GM12878 (cell line): ENCODE measurements around the gene PPP2R3A.

ENCODE experiments used
- EED ChIP-seq: sonication (generic); IDR thresholded peaks from 2 replicates; pipeline ENCODE4 v1.6.1; 2016; ENCODE audit warnings: antibody characterized with exemption, low read depth
- EP300 ChIP-seq, 2 experiments: fragments of 150-350 bp in 1 of 2; IDR thresholded peaks; 2 replicates each; pipeline ENCODE4 v1.6.1; 2011 to 2012; ENCODE audit warnings: low read depth in 2 of 2, low read length in 2 of 2, borderline replicate concordance in 1 of 2, improper control_type of control experiment in 1 of 2, inconsistent platforms in 1 of 2; ENCODE audit not compliant: control insufficient read depth in 1 of 2
- EZH2 ChIP-seq: IDR thresholded peaks from 2 replicates; pipeline ENCODE4 v1.6.1; 2012; ENCODE audit warnings: low read depth, mild to moderate bottlenecking, control low read depth, inconsistent platforms, low read length, borderline replicate concordance; ENCODE audit not compliant: control insufficient read depth
- NBN ChIP-seq: fragments of 450-650 bp; IDR thresholded peaks from 2 replicates; pipeline ENCODE4 v1.6.1; 2016
- RAD21 ChIP-seq: IDR thresholded peaks from 2 replicates; pipeline ENCODE4 v1.6.1; 2011; ENCODE audit warnings: mild to moderate bottlenecking, low read depth, low read length, moderate library complexity; ENCODE audit not compliant: insufficient read depth
- TCF3 ChIP-seq: IDR thresholded peaks from 2 replicates; pipeline ENCODE4 v1.6.1; 2012; ENCODE audit warnings: low read depth, mild to moderate bottlenecking, low read length, borderline replicate concordance; ENCODE audit not compliant: insufficient read depth
- ZNF384 ChIP-seq: IDR thresholded peaks from 2 replicates; pipeline ENCODE4 v1.6.1; 2012; ENCODE audit warnings: low read depth, mild to moderate bottlenecking, low read length, improper control_type of control experiment, borderline replicate concordance
- TF ChIP-seq, protein P1 (sequence below): fragments of 450-650 bp; IDR thresholded peaks from 2 replicates; pipeline ENCODE4 v1.6.1; 2017; ENCODE audit warnings: mild to moderate bottlenecking
- TF ChIP-seq, protein P2 (sequence below): IDR thresholded peaks from 2 replicates; pipeline ENCODE4 v1.6.1; 2012; ENCODE audit warnings: mild to moderate bottlenecking, low read depth, low read length
- TF ChIP-seq, protein P3 (sequence below), 3 experiments: IDR thresholded peaks in 2 of 3; conservative IDR thresholded peaks in 1 of 3; 2 replicates each; pipeline ENCODE4 v1.5.1; 2011; ENCODE audit warnings: low read depth in 3 of 3, low read length in 3 of 3, mild to moderate bottlenecking in 3 of 3, control low read depth in 2 of 3, moderate library complexity in 2 of 3, inconsistent platforms in 1 of 3, mixed read lengths in 1 of 3; ENCODE audit not compliant: control insufficient read depth in 2 of 3, insufficient read depth in 1 of 3; ENCODE audit errors: extremely low read depth in 1 of 3
- TF ChIP-seq, protein P4 (sequence below): fragments of 450-650 bp; IDR thresholded peaks from 2 replicates; pipeline ENCODE4 v1.6.1; 2016; ENCODE audit warnings: mild to moderate bottlenecking, moderate library complexity, borderline replicate concordance
- TF ChIP-seq, protein P5 (sequence below): fragments of 450-650 bp; IDR thresholded peaks from 2 replicates; pipeline ENCODE4 v1.6.1; 2016; ENCODE audit warnings: mild to moderate bottlenecking
- TF ChIP-seq, protein P6 (sequence below): IDR thresholded peaks from 2 replicates; pipeline ENCODE4 v1.6.1; 2011; ENCODE audit warnings: borderline replicate concordance, low read depth, mild to moderate bottlenecking, moderate library complexity, mixed read lengths, low read length; ENCODE audit not compliant: insufficient read depth; ENCODE audit errors: extremely low read length

DNA sequence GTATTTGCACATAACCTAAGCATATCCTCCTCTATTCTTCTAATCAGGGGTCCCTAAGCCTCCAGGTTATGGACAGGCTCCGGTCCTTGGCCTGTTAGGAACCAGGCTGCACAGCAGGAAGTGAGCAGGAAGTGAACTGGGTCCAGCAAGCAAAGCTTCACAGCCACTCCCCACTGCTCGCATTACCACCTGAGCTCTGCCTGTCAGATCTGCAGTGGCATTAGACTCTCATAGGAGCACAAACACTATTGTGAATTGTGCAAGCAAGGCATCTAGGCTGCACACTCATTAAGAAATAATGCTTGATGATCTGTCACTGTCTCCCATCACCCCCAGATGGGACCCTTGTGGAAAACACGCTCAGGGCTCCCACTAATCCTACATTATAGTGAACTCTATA lies 220.8 kb downstream of the PPP2R3A start:
- TF ChIP-seq, protein P1, sequence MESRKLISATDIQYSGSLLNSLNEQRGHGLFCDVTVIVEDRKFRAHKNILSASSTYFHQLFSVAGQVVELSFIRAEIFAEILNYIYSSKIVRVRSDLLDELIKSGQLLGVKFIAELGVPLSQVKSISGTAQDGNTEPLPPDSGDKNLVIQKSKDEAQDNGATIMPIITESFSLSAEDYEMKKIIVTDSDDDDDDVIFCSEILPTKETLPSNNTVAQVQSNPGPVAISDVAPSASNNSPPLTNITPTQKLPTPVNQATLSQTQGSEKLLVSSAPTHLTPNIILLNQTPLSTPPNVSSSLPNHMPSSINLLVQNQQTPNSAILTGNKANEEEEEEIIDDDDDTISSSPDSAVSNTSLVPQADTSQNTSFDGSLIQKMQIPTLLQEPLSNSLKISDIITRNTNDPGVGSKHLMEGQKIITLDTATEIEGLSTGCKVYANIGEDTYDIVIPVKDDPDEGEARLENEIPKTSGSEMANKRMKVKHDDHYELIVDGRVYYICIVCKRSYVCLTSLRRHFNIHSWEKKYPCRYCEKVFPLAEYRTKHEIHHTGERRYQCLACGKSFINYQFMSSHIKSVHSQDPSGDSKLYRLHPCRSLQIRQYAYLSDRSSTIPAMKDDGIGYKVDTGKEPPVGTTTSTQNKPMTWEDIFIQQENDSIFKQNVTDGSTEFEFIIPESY, result no peak
- TF ChIP-seq NBN, result no peak
- no peak for TF ChIP-seq RAD21
- TF ChIP-seq EZH2, result no peak
- TF ChIP-seq, protein P2, sequence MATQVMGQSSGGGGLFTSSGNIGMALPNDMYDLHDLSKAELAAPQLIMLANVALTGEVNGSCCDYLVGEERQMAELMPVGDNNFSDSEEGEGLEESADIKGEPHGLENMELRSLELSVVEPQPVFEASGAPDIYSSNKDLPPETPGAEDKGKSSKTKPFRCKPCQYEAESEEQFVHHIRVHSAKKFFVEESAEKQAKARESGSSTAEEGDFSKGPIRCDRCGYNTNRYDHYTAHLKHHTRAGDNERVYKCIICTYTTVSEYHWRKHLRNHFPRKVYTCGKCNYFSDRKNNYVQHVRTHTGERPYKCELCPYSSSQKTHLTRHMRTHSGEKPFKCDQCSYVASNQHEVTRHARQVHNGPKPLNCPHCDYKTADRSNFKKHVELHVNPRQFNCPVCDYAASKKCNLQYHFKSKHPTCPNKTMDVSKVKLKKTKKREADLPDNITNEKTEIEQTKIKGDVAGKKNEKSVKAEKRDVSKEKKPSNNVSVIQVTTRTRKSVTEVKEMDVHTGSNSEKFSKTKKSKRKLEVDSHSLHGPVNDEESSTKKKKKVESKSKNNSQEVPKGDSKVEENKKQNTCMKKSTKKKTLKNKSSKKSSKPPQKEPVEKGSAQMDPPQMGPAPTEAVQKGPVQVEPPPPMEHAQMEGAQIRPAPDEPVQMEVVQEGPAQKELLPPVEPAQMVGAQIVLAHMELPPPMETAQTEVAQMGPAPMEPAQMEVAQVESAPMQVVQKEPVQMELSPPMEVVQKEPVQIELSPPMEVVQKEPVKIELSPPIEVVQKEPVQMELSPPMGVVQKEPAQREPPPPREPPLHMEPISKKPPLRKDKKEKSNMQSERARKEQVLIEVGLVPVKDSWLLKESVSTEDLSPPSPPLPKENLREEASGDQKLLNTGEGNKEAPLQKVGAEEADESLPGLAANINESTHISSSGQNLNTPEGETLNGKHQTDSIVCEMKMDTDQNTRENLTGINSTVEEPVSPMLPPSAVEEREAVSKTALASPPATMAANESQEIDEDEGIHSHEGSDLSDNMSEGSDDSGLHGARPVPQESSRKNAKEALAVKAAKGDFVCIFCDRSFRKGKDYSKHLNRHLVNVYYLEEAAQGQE, result no peak
- no peak for TF ChIP-seq TCF3
- TF ChIP-seq, protein P3, sequence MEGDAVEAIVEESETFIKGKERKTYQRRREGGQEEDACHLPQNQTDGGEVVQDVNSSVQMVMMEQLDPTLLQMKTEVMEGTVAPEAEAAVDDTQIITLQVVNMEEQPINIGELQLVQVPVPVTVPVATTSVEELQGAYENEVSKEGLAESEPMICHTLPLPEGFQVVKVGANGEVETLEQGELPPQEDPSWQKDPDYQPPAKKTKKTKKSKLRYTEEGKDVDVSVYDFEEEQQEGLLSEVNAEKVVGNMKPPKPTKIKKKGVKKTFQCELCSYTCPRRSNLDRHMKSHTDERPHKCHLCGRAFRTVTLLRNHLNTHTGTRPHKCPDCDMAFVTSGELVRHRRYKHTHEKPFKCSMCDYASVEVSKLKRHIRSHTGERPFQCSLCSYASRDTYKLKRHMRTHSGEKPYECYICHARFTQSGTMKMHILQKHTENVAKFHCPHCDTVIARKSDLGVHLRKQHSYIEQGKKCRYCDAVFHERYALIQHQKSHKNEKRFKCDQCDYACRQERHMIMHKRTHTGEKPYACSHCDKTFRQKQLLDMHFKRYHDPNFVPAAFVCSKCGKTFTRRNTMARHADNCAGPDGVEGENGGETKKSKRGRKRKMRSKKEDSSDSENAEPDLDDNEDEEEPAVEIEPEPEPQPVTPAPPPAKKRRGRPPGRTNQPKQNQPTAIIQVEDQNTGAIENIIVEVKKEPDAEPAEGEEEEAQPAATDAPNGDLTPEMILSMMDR (IDR thresholded peaks at IDR 0.05 in 2 of 3, conservative IDR thresholded peaks at IDR 0.05 in 1 of 3; ENCODE audit: control insufficient read depth in 2 of 3, extremely low read depth in 1 of 3, insufficient read depth in 1 of 3, low read depth in 3 of 3, low read length in 3 of 3), result no peak
- TF ChIP-seq, protein P4, sequence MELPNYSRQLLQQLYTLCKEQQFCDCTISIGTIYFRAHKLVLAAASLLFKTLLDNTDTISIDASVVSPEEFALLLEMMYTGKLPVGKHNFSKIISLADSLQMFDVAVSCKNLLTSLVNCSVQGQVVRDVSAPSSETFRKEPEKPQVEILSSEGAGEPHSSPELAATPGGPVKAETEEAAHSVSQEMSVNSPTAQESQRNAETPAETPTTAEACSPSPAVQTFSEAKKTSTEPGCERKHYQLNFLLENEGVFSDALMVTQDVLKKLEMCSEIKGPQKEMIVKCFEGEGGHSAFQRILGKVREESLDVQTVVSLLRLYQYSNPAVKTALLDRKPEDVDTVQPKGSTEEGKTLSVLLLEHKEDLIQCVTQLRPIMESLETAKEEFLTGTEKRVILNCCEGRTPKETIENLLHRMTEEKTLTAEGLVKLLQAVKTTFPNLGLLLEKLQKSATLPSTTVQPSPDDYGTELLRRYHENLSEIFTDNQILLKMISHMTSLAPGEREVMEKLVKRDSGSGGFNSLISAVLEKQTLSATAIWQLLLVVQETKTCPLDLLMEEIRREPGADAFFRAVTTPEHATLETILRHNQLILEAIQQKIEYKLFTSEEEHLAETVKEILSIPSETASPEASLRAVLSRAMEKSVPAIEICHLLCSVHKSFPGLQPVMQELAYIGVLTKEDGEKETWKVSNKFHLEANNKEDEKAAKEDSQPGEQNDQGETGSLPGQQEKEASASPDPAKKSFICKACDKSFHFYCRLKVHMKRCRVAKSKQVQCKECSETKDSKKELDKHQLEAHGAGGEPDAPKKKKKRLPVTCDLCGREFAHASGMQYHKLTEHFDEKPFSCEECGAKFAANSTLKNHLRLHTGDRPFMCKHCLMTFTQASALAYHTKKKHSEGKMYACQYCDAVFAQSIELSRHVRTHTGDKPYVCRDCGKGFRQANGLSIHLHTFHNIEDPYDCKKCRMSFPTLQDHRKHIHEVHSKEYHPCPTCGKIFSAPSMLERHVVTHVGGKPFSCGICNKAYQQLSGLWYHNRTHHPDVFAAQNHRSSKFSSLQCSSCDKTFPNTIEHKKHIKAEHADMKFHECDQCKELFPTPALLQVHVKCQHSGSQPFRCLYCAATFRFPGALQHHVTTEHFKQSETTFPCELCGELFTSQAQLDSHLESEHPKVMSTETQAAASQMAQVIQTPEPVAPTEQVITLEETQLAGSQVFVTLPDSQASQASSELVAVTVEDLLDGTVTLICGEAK, result no peak
- no peak for TF ChIP-seq EED
- TF ChIP-seq EP300 (IDR thresholded peaks at IDR 0.05; ENCODE audit: borderline replicate concordance in 1 of 2, control insufficient read depth in 1 of 2, low read depth in 2 of 2, low read length in 2 of 2), result no peak
- no peak for TF ChIP-seq ZNF384
- TF ChIP-seq, protein P5, sequence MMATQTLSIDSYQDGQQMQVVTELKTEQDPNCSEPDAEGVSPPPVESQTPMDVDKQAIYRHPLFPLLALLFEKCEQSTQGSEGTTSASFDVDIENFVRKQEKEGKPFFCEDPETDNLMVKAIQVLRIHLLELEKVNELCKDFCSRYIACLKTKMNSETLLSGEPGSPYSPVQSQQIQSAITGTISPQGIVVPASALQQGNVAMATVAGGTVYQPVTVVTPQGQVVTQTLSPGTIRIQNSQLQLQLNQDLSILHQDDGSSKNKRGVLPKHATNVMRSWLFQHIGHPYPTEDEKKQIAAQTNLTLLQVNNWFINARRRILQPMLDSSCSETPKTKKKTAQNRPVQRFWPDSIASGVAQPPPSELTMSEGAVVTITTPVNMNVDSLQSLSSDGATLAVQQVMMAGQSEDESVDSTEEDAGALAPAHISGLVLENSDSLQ, result no peak
- TF ChIP-seq, protein P6, sequence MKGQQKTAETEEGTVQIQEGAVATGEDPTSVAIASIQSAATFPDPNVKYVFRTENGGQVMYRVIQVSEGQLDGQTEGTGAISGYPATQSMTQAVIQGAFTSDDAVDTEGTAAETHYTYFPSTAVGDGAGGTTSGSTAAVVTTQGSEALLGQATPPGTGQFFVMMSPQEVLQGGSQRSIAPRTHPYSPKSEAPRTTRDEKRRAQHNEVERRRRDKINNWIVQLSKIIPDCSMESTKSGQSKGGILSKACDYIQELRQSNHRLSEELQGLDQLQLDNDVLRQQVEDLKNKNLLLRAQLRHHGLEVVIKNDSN, result no peak
